Type B pancreatic cell (in vitro differentiated cells): ENCODE measurements around the gene DZIP3. TPM values are rescaled to one million over a fixed set of nuclear protein-coding genes. Genes with fewer than 3 reads are reported as not detected.
"Not testable (repeated sequence)": the region's sequence is repeated elsewhere in the genome, so short reads cannot be mapped to it uniquely, and the experiment has no call there.

Experiments
- DNase-seq: peaks from one replicate; pipeline ENCODE4 v3.0.0; 2021; ENCODE audit warnings: mixed read lengths; ENCODE audit not compliant: unreplicated experiment; ENCODE audit errors: extremely low spot score
- H3K27ac Mint-ChIP-seq: 2 replicates; pipeline ENCODE4 v1.8.0; 2021; ENCODE audit warnings: mild to moderate bottlenecking, mixed read lengths
- H3K27me3 Mint-ChIP-seq: 2 replicates; pipeline ENCODE4 v1.8.0; 2021; ENCODE audit warnings: mixed read lengths
- H3K36me3 Mint-ChIP-seq: 2 replicates; pipeline ENCODE4 v1.8.0; 2021; ENCODE audit warnings: mixed read lengths
- H3K4me1 Mint-ChIP-seq: one replicate; pipeline ENCODE4 v1.8.0; 2021; ENCODE audit warnings: mixed read lengths; ENCODE audit not compliant: unreplicated experiment
- H3K4me3 Mint-ChIP-seq: 2 replicates; pipeline ENCODE4 v1.8.0; 2021; ENCODE audit warnings: mild to moderate bottlenecking, mixed read lengths
- H3K9me3 Mint-ChIP-seq: 2 replicates; pipeline ENCODE4 v1.8.0; 2021; ENCODE audit warnings: mixed read lengths
- total RNA-seq: library from RNA; stranded (reverse); gene quantifications from 2 replicates; pipeline ENCODE4 v1.2.1, GENCODE V29; 2021; ENCODE audit warnings: low replicate concordance
- TF ChIP-seq, protein P1 (sequence below): fragments of 200-600 bp; sonication (generic); conservative IDR thresholded peaks from 2 replicates; pipeline ENCODE4 v1.5.0; 2021; ENCODE audit warnings: antibody characterized with exemption, mild to moderate bottlenecking

The DZIP3 gene
- total RNA-seq, 1 donor from 2014 or later = 22.9 TPM

DNA sequence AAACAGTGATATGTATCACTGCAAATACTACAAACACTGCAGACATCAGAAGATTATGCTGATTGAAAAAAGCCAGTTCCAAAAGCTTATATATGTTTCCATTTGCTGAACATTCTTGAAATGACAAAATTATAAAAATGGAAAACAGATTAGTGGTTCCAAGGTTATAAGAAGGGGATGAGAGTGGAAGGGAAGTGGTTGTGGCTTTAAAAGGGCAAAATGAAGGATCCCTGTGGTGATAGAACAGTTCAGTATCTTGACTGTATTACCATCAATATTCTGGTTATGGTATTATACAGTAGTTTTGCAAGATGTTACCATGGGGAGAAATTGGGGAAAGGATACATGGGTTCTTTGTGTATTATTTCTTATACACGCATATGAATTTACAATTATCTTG is 77.8 kb downstream of the DZIP3 start:
- H3K9me3 Mint-ChIP-seq = no peaks in the 10 kb centered on the region
- H3K4me3 Mint-ChIP-seq = no peak overlapping the region
- H3K36me3 Mint-ChIP-seq = peaks cover 29% of the 10 kb centered on the region
- no peak for DNase-seq
- H3K27me3 Mint-ChIP-seq = no peaks in the 10 kb centered on the region
- TF ChIP-seq, protein P1, sequence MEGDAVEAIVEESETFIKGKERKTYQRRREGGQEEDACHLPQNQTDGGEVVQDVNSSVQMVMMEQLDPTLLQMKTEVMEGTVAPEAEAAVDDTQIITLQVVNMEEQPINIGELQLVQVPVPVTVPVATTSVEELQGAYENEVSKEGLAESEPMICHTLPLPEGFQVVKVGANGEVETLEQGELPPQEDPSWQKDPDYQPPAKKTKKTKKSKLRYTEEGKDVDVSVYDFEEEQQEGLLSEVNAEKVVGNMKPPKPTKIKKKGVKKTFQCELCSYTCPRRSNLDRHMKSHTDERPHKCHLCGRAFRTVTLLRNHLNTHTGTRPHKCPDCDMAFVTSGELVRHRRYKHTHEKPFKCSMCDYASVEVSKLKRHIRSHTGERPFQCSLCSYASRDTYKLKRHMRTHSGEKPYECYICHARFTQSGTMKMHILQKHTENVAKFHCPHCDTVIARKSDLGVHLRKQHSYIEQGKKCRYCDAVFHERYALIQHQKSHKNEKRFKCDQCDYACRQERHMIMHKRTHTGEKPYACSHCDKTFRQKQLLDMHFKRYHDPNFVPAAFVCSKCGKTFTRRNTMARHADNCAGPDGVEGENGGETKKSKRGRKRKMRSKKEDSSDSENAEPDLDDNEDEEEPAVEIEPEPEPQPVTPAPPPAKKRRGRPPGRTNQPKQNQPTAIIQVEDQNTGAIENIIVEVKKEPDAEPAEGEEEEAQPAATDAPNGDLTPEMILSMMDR = no peak
- H3K27ac Mint-ChIP-seq = no peak overlapping the region
- no peaks in the 10 kb centered on the region for H3K4me1 Mint-ChIP-seq

DNA sequence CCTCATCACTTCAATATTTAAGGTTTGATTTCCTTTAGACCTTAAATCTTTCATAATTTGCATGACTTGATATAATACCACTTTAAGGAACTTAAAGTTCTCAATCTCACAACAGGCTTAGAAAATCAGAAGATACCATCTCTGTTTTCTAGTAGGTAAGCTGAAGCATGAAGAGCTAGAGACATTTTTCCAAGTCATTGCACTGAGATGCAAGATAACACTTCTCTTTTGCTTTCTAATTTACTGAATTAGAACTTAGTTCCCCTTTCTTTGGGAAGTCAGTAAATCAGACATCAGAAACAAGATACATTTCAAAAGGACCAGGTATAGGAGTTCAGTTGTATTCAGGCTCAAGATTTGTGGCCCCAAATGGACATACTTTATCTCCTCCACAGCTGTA is 79.7 kb downstream of the DZIP3 start:
- H3K9me3 Mint-ChIP-seq = no peaks in the 10 kb centered on the region
- no peaks in the 10 kb centered on the region for H3K27me3 Mint-ChIP-seq
- H3K27ac Mint-ChIP-seq = no peak overlapping the region
- no peak overlapping the region for H3K4me3 Mint-ChIP-seq
- no peak for DNase-seq
- no peaks in the 10 kb centered on the region for H3K4me1 Mint-ChIP-seq
- TF ChIP-seq, protein P1 = no peak
- H3K36me3 Mint-ChIP-seq = peaks cover 27% of the 10 kb centered on the region

DNA sequence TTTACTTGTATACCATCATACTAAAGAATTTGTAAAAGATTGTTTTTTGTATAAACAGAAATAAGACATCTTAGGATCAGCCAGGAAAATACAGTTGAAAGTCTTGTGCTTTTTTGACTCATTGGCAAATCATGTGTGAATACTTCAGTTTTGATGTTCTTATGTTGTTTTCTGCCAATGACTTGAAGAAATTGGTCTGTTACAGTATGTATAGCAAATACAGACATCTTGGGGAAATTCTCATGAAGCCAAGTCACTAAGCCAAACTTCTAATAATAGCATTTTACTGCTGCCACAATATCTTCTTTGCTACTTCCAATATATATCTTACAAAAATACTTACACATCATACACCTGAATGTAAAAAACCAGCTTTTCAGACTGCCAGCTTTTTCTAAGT is 83.2 kb downstream of the DZIP3 start:
- Mint-ChIP-seq H3K4me3 (no peak overlapping the region), H3K4me1 (no peaks in the 10 kb centered on the region), H3K27ac (no peak overlapping the region), H3K9me3 (no peaks in the 10 kb centered on the region), H3K36me3 (peaks cover 26% of the 10 kb centered on the region), H3K27me3 (no peaks in the 10 kb centered on the region)
- TF ChIP-seq, protein P1 = no peak
- no peak for DNase-seq

DNA sequence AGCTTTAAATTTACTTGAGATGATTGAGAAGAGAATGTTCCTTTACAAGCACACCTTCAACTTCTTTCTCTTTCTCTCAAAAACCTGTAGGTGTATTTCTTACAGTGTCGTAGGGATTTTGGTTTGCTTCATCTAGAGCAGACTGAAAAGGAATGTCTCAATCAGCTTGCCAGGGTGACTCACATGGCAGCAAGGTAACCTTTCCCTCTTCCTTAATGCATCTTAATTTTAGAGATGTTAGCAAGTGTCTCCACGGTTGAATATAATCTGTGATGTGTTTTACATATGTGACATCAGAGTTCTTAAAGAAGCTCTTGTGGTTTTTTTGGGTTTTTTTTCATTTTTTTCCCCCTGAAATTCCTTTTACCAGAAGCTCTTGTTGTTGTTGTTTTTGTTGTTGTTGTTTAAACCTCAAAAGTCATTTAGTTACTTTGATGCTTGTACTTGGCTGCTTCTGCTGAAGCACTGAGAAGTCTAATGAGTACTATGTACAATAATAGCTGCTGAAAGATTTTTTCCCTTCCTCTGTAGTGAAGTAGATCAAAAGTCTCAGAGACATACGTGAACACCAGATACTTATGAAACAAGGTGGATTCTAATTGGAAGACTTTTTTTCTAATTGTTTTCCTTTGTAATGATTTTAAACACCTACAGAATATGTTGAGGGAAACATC is 84.6 kb downstream of the DZIP3 start:
- no peak overlapping the region for H3K4me3 Mint-ChIP-seq
- H3K4me1 Mint-ChIP-seq = no peaks in the 10 kb centered on the region
- no peak overlapping the region for H3K27ac Mint-ChIP-seq
- no peaks in the 10 kb centered on the region for H3K27me3 Mint-ChIP-seq
- no peak for DNase-seq
- TF ChIP-seq, protein P1 = no peak
- no peaks in the 10 kb centered on the region for H3K9me3 Mint-ChIP-seq
- H3K36me3 Mint-ChIP-seq = peaks cover 26% of the 10 kb centered on the region

DNA sequence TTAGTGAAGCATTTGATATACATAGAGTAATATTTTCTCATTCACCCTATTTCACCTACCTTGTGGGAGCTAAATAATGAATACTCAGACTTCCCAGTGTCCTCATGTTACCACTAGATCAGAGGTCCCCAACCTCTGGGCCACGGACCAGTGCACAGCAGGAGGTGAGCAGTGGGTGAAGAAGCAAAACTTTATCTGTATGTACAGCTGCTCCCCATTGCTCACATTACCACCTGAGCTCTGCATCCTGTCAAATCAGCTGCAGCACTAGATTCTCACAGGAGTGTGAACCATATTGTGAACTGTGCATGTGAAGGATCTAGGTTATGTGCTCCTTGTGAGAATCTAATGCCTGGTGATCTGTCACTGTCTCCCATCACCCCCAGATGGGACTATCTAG is 88.3 kb downstream of the DZIP3 start:
- H3K4me3 Mint-ChIP-seq = no peak overlapping the region
- H3K36me3 Mint-ChIP-seq = peaks cover 23% of the 10 kb centered on the region
- no peaks in the 10 kb centered on the region for H3K4me1 Mint-ChIP-seq
- DNase-seq = no peak
- TF ChIP-seq, protein P1 = no peak
- H3K9me3 Mint-ChIP-seq = no peaks in the 10 kb centered on the region
- no peak overlapping the region for H3K27ac Mint-ChIP-seq
- no peaks in the 10 kb centered on the region for H3K27me3 Mint-ChIP-seq

DNA sequence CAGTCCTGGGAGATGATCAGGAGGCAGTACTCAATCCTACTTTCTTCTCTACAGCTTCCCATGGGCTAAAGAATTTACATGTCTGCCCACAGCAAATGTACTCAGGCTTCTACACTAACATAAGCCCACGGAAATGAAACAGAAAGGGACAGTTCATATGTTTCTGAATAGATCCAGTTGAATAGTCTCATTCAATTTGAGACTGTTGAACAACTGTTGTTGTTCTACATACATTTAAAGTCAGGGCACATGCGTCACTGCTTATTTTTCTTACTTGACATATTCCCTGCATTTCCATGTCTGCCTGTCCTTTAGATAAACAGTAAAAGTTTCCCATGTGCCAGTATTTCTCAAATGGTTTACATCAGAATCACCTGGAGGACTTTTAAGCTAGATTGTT is 102.8 kb downstream of the DZIP3 start:
- H3K4me3 Mint-ChIP-seq, H3K27me3 Mint-ChIP-seq, H3K27ac Mint-ChIP-seq, DNase-seq, H3K9me3 Mint-ChIP-seq, H3K4me1 Mint-ChIP-seq: not testable (repeated sequence)
- H3K36me3 Mint-ChIP-seq = peaks cover 45% of the 10 kb centered on the region
